Ramos (cell line): ENCODE data around the gene SCP2.

Experiments used
- in situ Hi-C: fragments of 300-500 bp; cut with MboI; formaldehyde crosslinking; loops from one replicate; pipeline ENCODE4 v1.14.3; 2022; ENCODE audit warnings: low sequenced_read_pairs; ENCODE audit not compliant: unreplicated experiment

SCP2 gene

GRCh38 chr1:52927212-52928014 is at the start of gene SCP2:
SCP2 (plus strand) TSS chr1:52927276; CDS start chr1:52927397, 121 bp downstream.
- in situ Hi-C loops = no loop called here

- in situ Hi-C loops = no loop called here
These were observed 49.5 kb upstream of the SCP2 start for GRCh38 chr1:52877554-52877953.

GRCh38 chr1:52880206-52880605 is 46.9 kb upstream of the SCP2 start:
- in situ Hi-C loops = no loop called here

GRCh38 chr1:52887483-52887882 is 39.6 kb upstream of the SCP2 start:
- in situ Hi-C loops = no loop called here

GRCh38 chr1:52892424-52893215 is 34.5 kb upstream of the SCP2 start:
- in situ Hi-C loops = no loop called here

GRCh38 chr1:52899445-52899894 is 27.6 kb upstream of the SCP2 start:
- in situ Hi-C loops = no loop called here

GRCh38 chr1:52900402-52900801 is 26.7 kb upstream of the SCP2 start:
- in situ Hi-C loops = no loop called here

GRCh38 chr1:52901384-52901783 is 25.7 kb upstream of the SCP2 start:
- in situ Hi-C loops = no loop called here

GRCh38 chr1:52904208-52904926 is 22.7 kb upstream of the SCP2 start:
- in situ Hi-C loops = no loop called here

GRCh38 chr1:52904927-52905698 is 22.0 kb upstream of the SCP2 start:
- in situ Hi-C loops = no loop called here

- in situ Hi-C loops = no loop called here
These were observed 20.9 kb upstream of the SCP2 start for GRCh38 chr1:52906135-52906603.

GRCh38 chr1:52907068-52907811 is 19.8 kb upstream of the SCP2 start:
- in situ Hi-C loops = no loop called here

- in situ Hi-C loops = no loop called here
These were observed 19.3 kb upstream of the SCP2 start for GRCh38 chr1:52907812-52908153.

GRCh38 chr1:52911541-52911940 is 15.5 kb upstream of the SCP2 start:
- in situ Hi-C loops = no loop called here

- in situ Hi-C loops = no loop called here
These were observed 14.1 kb upstream of the SCP2 start for GRCh38 chr1:52913014-52913413.

GRCh38 chr1:52913537-52913936 is 13.5 kb upstream of the SCP2 start:
- in situ Hi-C loops = no loop called here

- in situ Hi-C loops = no loop called here
These were observed 12.6 kb upstream of the SCP2 start for GRCh38 chr1:52914463-52914862.

- in situ Hi-C loops = no loop called here
These were observed 11.7 kb upstream of the SCP2 start for GRCh38 chr1:52915211-52915854.

GRCh38 chr1:52915855-52916220 is 11.2 kb upstream of the SCP2 start:
- in situ Hi-C loops = no loop called here
